LHCN-M2 (cell line): ENCODE data around the gene CYP11A1. TPM values are rescaled to one million over a fixed set of nuclear protein-coding genes. Genes with fewer than 3 reads are reported as not detected.
"Not testable (repeated sequence)": the region's sequence is repeated elsewhere in the genome, so short reads cannot be mapped to it uniquely, and the experiment has no call there.

Source experiments
- DNase-seq: peaks from one replicate; pipeline ENCODE4 v3.0.0-alpha.2; 2012; ENCODE audit warnings: low read depth
- total RNA-seq: library from RNA; depleted of rRNA; stranded (reverse); fragments of >200 nt; gene quantifications from 2 replicates; pipeline ENCODE4 v1.2.3, GENCODE V29; 2014

The CYP11A1 gene
- total RNA-seq, 1 experiment from 2014 or later: not detected

GRCh38 chr15:74400915-74401757, 33.7 kb upstream of the CYP11A1 start:
- DNase-seq: no peak

DNA sequence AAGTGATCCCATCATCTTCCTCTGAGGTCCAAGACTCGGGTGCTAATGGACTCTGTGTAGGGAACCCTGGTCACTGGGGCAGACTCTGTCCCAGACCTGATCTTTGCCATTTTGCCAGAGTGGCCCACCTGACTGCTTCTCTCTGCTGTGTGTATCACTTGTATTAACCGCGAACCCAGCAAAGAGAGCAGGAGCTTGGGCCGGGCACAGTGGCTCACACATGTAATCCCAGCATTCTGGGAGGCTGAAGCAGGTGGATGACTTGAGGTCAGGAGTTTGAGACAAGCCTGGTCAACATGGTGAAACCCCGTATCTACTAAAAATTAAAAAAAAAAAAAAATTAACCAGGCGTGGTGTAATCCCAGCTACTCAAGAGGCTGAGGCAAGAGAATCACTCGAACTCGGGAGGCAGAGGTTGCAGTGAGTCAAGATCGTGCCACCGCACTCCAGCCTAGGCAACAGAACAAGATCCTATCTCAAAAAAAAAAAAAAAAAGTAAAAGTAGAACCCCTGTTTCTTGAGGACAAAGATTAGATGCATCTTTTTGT, 32.9 kb upstream of the CYP11A1 start:
- DNase-seq: no peak

DNA sequence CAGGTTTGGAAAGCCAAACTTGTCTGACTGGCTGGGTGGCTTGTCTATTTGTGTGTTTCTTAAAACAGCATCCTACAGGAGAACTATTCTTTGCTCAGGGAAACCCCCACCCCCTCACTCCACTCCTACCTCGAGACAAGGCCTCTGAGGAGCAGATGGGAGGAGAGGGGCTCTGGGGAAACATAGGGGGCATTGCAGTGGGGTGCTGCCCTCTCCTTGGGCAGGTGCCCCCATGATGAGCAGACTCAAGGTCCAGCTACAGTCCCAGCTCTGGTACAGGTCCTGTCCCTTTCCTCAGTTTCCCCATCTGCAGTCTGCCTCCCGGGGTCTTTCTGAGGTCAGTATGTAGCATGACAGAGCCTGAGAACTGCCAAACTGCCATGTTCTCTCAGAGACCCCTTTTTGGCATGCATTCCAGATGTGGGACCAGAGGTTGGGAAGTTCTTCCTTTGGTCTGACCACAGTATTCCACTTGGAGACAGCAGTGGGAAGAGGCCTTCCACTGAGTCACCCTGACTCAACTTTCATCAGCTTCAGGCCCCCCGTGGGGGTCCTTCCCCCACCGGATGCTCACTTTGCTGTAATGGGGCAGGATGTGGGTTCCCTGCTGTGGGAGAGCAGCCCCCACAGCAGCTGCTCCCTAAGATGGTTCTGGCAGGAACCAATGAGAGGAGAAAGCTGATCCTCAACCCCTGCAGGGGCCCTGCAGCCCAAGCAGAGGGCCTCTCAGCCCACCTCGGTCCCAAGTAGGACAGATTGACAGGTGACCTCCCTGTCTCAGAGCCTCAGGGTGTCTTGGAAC, 32.3 kb upstream of the CYP11A1 start:
- DNase-seq: peak; percentile 95

- DNase-seq: no peak
These were observed 31.7 kb upstream of the CYP11A1 start for GRCh38 chr15:74399100-74399499.

DNA sequence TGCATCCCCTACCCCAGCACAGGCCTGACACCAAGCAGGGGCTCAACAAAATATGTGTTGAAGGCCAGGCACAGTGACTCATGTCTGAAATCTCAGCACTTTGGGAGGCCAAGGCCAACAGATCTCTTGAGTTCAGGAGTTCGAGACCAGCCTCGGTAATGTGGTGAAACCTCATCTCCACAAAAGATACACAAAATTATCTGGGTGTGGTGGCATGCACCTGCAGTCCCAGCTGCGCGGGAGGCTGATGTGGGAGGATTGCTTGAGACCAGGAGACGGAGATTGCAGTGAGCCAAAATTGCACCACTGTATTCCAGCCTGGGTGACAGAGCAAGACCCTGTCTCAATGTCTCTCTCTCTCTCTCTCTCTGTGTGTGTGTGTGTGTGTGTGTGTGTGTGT, 30.7 kb upstream of the CYP11A1 start:
- DNase-seq: no peak

- DNase-seq: no peak
These were observed 30.0 kb upstream of the CYP11A1 start for GRCh38 chr15:74397239-74398068.

DNA sequence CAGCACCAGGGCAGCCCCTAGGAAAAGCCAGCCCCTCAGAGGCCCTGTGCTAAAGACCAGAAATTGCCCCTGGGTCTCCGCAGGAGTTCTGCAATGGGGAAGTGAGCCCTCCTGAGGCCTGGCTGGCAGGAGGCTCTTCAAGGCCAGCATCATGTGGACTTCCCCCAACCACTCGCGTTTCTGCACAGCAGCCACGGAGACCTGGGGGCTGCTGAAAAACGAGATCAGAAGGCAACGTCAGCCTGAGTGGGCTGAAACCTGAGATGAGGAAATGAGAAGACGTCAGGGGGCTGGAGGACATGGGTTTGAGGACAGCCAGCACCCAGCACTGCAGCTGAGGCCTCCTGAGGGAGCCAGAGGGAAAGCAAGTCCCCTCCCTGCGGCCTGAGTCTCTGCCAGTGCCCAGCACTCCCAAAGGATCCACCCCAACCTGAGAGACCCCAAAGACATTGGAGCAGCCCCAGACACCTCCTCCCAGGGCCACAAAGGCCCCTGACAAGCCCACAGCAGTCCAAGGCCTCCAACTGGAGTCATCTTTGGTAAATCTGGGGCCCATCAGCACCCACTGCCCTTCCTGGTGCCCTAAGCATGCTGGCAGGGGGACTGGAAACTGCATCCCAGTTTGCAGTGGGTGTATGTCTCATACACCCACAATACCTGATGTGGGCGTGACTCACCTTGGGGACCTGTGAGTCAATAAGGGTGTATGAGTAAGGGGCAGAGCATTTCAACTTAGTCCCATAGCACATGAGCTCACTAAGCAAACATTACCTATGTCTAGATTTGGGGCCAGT, 29.2 kb upstream of the CYP11A1 start:
- DNase-seq: peak; percentile 84

DNA sequence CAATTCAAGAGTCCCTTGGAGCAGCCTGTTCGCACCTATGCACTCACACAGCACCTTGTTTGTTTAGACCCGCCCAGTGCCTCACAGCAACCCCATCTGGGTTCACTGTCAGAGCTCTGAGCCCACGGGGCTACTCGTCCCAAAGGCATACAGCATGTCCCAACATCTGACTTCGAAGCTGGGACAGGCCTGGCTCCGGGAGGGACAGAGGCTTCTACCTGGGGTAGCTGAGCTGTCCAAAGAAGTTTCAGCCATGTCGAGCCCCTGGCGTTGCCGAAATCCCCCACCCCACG, 28.6 kb upstream of the CYP11A1 start:
- no peak for DNase-seq

DNA sequence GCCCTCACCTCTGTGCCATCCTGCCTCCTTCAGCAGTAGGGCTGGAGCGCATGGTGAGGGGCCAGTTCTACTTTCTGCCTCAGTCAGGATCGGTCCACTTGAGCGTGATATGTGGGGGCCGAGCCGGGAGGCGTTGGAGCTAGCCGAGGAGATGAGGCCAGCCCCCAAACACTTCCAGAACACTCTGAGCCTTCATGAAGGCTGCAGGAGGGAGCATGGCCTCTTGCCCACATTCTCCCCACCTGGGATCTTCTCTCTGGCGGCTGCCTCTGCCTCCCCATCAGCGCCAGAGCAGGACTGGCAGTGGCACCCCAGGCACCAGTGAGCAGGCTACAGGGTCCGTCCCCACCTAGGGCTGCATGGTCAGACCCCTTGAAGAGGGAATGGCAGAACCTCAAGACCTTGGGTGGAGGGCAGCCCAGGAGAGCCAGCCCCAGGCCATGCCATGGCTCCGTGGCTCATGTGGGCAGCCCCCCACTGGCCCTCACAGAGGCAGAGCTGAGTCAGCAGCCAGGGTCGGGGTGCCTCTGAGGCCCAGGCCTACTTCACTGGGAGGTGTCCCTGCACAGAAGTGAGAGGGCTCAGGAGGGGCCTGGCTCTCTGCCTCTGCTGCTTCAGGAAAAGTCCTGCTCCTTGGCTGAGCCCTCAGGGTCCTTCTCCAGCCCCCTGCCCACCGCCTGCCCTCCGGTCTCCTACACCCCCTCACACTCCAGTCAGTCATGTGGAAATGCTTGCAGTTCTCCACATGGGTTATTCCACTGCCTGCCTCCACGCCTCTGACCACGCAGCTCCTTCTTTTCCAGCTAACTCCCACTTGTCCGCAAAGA, 28.1 kb upstream of the CYP11A1 start:
- no peak for DNase-seq

DNA sequence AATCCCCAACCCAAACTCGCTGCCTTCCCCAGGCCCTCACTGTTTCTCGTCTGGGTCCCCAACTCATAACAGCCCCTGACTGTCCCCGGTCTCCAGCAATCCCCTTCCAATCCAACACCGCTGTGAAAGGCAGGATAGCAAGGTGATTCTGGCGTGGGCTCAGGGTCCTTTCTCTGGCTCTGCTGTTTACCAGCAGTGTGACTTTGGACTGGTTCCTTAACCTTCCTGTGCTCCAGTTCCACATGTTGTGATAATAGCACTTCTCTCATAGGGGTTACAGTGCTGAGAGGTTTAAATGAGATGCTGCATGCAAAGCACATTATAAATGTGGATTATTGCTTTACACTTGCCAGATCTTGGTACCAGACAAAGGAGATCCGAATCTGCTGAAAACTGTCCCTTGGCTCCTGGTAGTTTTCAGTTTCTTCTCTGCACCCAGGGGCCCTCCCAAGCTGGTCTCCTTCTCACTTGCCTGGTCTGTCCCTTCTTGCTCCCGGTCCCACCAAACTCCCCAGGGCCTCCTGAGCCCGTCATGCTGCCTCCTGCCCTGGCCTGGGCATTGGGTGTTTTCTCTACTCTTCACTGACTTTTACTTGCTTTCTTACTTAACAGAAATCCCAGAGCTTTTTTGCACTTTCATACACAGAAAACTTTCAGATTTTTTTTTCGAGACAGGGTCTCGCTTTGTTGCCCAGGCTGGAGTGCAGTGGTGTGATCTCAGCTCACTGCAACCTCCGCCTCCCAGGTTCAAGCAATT, 26.8 kb upstream of the CYP11A1 start:
- DNase-seq: no peak

DNA sequence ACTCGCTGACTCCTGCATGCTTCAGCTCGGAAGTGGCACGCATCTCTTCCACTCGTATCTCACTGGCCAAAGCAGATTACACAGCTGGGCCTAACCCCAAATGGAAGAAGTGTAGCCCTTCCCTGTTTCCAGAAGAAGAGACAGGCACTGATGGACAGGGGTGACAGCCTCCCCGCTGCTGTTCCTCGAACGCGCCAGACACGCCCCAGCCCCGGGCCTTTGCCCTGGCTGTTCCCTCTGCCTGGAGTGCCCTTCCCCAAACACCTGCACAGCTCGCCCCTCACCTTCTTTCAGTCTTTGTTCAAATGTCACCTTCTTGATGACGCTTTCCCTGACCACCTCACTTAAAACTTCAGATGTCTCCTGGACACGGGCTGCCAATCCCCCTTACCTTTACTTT, 26.0 kb upstream of the CYP11A1 start:
- DNase-seq: no peak

DNA sequence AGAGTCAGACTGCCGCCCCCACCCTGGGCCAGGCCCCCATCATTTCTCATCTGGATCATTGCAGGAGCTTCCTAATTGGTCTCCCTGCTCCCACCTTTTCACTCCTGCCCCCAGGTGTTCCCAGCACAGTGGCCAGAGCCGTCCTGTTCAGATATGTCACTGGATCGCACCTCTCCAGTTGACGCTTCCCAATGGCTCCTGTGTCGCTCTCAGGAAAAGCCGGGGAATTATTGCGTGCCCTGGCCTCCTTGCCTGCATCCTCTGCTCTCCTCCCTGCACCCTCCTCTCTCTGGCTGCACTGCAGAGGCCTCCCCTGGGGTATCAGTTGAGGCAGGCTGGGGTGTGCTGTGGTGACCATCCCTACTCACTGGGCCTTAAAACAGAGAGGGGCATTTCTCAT, 25.5 kb upstream of the CYP11A1 start:
- DNase-seq: no peak

DNA sequence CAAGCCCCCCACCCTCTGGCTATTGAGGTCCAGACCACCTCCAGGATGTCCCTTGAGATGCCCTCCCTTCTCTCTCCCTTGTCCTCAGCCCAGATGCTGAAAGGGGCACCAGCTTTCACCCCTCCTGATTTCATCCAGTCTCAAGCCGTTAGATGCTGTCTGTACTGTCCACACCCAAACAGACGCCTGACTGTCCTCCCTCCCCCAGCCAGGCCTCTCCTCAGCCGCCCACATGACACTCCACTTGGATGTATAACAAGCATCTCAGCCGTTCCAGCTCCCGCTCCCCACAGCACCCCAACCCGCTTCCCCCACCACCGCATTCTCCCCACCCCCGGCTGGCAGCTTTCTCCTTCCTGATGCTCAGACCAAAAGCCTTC, 25.0 kb upstream of the CYP11A1 start:
- peak; percentile 55 for DNase-seq

- no peak for DNase-seq
These were observed 24.4 kb upstream of the CYP11A1 start for GRCh38 chr15:74391582-74392450.

DNA sequence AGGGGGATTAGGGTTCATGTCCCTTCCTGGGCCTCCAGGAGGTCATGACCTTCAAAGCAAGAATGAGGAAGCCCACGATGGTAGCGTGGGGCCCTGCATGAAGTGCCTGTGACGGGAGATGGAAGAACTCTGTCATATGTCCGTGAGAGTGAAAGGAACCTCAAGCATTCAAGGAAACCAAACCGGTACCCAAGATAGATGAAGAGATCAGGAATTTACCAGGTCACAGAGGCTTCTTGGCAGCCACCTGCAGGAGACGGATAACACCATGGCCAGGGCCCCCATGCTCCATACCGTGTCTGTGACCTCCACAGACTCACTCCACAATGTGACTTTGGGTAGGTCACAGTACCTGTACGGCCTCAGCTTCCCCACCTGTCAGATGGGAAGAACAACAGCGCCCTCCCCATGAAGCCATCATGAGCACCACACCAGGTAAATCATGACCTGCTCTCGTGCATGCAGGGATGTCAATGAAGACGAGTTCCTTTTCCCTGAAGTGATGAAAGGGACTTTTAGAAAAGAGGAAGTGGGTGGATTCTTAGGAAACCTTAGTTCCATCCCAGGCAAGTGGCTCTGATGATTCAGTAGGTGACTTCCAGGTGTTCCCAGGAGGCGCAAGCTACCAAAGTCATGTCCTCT, 23.3 kb upstream of the CYP11A1 start:
- DNase-seq: no peak

GRCh38 chr15:74390049-74390646, 22.7 kb upstream of the CYP11A1 start:
- not testable (repeated sequence) for DNase-seq

GRCh38 chr15:74389241-74390048, 22.0 kb upstream of the CYP11A1 start:
- DNase-seq: no peak
